ENCODE results near the gene L2HGDH. TPM values are rescaled to one million over a fixed set of nuclear protein-coding genes. Genes with fewer than 3 reads are reported as not detected.
A peak's percentile ranks its signal among the peaks of the same experiment; 100 is the strongest.

L2HGDH gene
- total and polyA plus RNA-seq, 3 experiments from 2014 or later, result 3.6 to 20.0 (median 19.7) TPM

DNA sequence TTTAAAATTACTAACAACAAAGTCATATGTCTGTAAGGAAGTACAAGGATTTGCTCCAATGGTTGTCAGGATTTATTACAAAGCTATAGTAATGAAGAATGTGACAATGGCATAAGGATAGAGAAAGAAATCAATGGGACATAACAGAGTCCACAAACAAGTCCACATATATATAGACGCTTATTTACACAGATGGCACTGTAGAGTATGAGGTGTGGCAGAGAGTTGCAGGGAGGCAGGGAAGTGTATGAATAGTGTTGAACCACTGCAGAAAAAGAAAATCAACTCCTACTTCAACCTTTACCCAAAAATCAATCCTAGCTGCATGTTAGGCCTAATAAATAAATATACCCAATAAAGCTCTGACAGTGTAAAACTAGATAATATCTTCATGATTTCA is 102.0 kb downstream of the L2HGDH start:
- Histone ChIP-seq H3K36me3 (ENCODE audit: insufficient read depth, low read length) (no peaks in the 10 kb centered on the region), H3K4me1 (ENCODE audit: insufficient read depth, low read length) (no peaks in the 10 kb centered on the region), H3K27me3 (ENCODE audit: insufficient read depth, low read length, poor library complexity, severe bottlenecking) (no peaks in the 10 kb centered on the region), H3K9me3 (ENCODE audit: low read length) (no peaks in the 10 kb centered on the region), H3K4me3 (ENCODE audit: low read length) (no peak overlapping the region), H3K27ac (ENCODE audit: low read depth, low read length) (no peak overlapping the region)
- no peaks in the 10 kb centered on the region for H3K9me3 Mint-ChIP-seq
- H3K4me1 Mint-ChIP-seq, result peaks cover 17 to 37% (median 29%) of the 10 kb centered on the region in 3 donors
- DNase-seq, result no peak
- CTCF ChIA-PET, result no interaction called here
- H3K36me3 Mint-ChIP-seq, result peaks cover 0 to 6% (median 3%) of the 10 kb centered on the region in 3 donors
- H3K27me3 Mint-ChIP-seq, result no peaks in the 10 kb centered on the region
- POLR2A ChIA-PET, result no interaction called here
- H3K27ac Mint-ChIP-seq, result peak overlapping the region in 1 of 8 donors; percentile 1
- no peak overlapping the region for H3K4me3 Mint-ChIP-seq

- Mint-ChIP-seq H3K4me3 (no peak overlapping the region), H3K36me3 (peaks cover 0 to 57% (median 10%) of the 10 kb centered on the region in 3 donors), H3K9me3 (no peaks in the 10 kb centered on the region), H3K27ac (no peak overlapping the region), H3K4me1 (no peaks in the 10 kb centered on the region), H3K27me3 (no peaks in the 10 kb centered on the region)
- CTCF ChIA-PET, result no interaction called here
- Histone ChIP-seq H3K9me3 (ENCODE audit: low read length) (no peaks in the 10 kb centered on the region), H3K4me3 (ENCODE audit: low read length) (no peak overlapping the region), H3K36me3 (ENCODE audit: insufficient read depth, low read length) (no peaks in the 10 kb centered on the region), H3K27me3 (ENCODE audit: insufficient read depth, low read length, poor library complexity, severe bottlenecking) (no peaks in the 10 kb centered on the region), H3K4me1 (ENCODE audit: insufficient read depth, low read length) (no peaks in the 10 kb centered on the region), H3K27ac (ENCODE audit: low read depth, low read length) (no peak overlapping the region)
- POLR2A ChIA-PET, result no interaction called here
- no peak for DNase-seq
Measured at GRCh38 chr14:50198499-50198898, 113.5 kb downstream of the L2HGDH start.

DNA sequence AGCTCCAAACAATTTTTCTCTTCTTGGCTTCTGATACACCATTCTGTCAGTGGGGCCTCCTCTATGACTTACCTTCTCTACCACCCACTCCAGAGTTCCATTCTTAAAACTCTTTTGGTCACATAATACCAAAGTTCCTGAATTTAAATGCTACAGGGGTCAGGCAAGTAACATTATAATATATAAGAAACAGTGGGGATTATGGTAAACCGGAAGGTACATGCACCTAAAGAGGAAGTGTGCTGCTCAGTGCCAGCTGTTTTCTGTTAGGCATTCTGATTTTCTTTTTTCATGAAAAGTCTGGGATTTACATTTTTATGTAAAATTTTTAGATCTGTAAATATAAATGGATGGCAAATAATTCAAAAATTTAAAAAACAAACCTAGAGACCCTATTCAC is 120.5 kb downstream of the L2HGDH start:
- ChIA-PET POLR2A (no interaction called here), CTCF (no interaction called here)
- no peaks in the 10 kb centered on the region for H3K9me3 Mint-ChIP-seq

More for the DNA sequence above, 120.5 kb downstream of the L2HGDH start:
- Mint-ChIP-seq H3K4me3 (no peak overlapping the region), H3K4me1 (peaks cover 0 to 1% (median 0%) of the 10 kb centered on the region in 3 donors), H3K36me3 (peaks cover 0 to 44% (median 12%) of the 10 kb centered on the region in 3 donors), H3K27ac (no peak overlapping the region), H3K27me3 (no peaks in the 10 kb centered on the region)
- Histone ChIP-seq H3K4me1 (ENCODE audit: insufficient read depth, low read length) (no peaks in the 10 kb centered on the region), H3K27ac (ENCODE audit: low read depth, low read length) (no peak overlapping the region), H3K9me3 (ENCODE audit: low read length) (no peaks in the 10 kb centered on the region), H3K4me3 (ENCODE audit: low read length) (no peak overlapping the region), H3K36me3 (ENCODE audit: insufficient read depth, low read length) (no peaks in the 10 kb centered on the region), H3K27me3 (ENCODE audit: insufficient read depth, low read length, poor library complexity, severe bottlenecking) (no peaks in the 10 kb centered on the region)
- DNase-seq, result no peak

Other genes with a start within 250 kb of the L2HGDH start
- 10 to 100 TPM; 16.5 to 19.9 TPM for gene VCPKMT, start 195.7 kb downstream of the L2HGDH start, total RNA-seq
- 11.7 TPM for gene VCPKMT, start 195.7 kb downstream of the L2HGDH start, polyA plus RNA-seq
- 10 to 100 TPM; 18.4 to 20.2 TPM for gene SOS2, start 80.7 kb downstream of the L2HGDH start, total RNA-seq
- gene SOS2, start 80.7 kb downstream of the L2HGDH start, polyA plus RNA-seq, result 16.5 TPM
- 10 to 100 TPM; 14.3 to 14.7 TPM for gene DMAC2L, start 95 bp upstream of the L2HGDH start, total RNA-seq
- 17.9 TPM for gene DMAC2L, start 95 bp upstream of the L2HGDH start, polyA plus RNA-seq
- 1 to 10 TPM; 4.8 to 5.8 TPM for gene CDKL1, start 84.7 kb upstream of the L2HGDH start, total RNA-seq
- 6.7 TPM for gene CDKL1, start 84.7 kb upstream of the L2HGDH start, polyA plus RNA-seq
- 10 to 100 TPM; 35.2 to 36.4 TPM for gene MAP4K5, start 220.3 kb upstream of the L2HGDH start, total RNA-seq
- 26.1 TPM for gene MAP4K5, start 220.3 kb upstream of the L2HGDH start, polyA plus RNA-seq
- gene ATL1, start 247.9 kb upstream of the L2HGDH start, total RNA-seq, result 1 to 10 TPM in 1 of 2 experiments, under 1 TPM in 1; 0.81 to 1.3 TPM
- gene ATL1, start 247.9 kb upstream of the L2HGDH start, polyA plus RNA-seq, result 2.4 TPM